Umbilical cord (tissue), 2 donors: ENCODE data around the gene ARL14EPL. TPM values are rescaled to one million over a fixed set of nuclear protein-coding genes. Genes with fewer than 3 reads are reported as not detected.
"Not testable (repeated sequence)": the region's sequence is repeated elsewhere in the genome, so short reads cannot be mapped to it uniquely, and the experiment has no call there.

Experiments used
- DNase-seq: peaks from one replicate; pipeline ENCODE4 v3.0.0-alpha.2; 2015; ENCODE audit warnings: low spot score
- total RNA-seq: library from RNA; depleted of rRNA; stranded (reverse); fragments of >200 nt; gene quantifications from one replicate; pipeline ENCODE4 v1.2.3, GENCODE V29; 2014; ENCODE audit warnings: low replicate concordance; ENCODE audit not compliant: insufficient read depth

ARL14EPL gene
- total RNA-seq, 1 donor from 2014 or later: 1.9 TPM

- no peak for DNase-seq
Measured at GRCh38 chr5:116046261-116046660, 14.0 kb downstream of the ARL14EPL start.

DNA sequence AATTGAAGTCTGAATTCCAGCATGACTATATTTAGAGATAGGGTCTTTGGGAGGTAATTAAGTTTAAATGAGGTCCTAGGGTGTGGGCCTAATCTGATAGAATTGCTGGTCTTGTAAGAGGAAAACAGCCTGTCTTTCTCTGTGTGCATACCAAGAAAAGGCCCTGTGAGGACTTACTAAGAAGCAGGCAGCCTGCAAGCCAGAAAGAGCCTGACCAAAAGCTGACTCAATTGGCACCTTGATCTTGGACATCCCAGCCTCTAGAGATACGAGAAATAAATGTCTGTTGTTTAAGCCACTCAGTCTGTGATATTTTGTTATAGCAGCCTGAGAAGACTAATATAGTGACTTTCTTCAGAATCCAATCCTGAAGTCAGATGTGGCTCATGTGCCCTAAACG, 14.6 kb downstream of the ARL14EPL start:
- DNase-seq: no peak

GRCh38 chr5:116058346-116058936, 26.2 kb downstream of the ARL14EPL start:
- DNase-seq: no peak

DNA sequence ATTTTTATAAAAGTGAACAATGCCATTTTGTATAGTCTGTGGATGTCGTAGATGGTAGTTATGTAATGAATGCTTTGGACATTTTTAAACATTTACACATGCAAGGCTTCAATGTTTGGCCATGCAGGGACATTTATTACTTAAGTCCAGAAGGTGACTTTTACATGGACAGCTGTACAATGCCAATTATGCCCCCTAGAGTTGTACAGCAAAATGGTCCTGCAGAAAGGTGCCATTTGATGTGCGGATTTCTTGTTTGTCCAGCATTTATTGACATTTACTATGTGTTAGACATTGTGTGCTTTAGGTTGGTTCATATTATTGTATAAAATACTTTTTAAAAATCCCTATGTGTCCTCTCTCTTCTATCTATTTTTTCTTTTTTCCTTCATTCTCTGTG, 30.1 kb downstream of the ARL14EPL start:
- DNase-seq: no peak

DNA sequence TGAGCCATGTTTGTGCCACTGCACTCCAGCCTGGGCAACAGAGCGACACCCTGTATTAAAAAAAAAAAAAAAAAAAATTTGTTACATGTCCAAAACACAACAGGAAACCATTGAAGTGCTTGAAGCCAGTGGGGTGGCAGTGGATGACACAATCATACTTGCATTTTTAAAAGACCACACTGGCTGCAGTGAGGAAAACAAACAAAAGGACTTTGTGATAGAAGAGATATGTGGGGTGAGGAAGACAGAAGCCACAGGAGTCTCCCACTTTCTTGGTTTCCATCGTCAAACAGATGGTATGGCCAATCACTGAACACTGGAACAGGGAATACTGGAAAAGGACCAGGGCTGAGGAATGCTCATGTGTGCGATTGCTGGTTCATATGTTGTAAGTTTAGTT, 31.7 kb downstream of the ARL14EPL start:
- no peak for DNase-seq

- DNase-seq: peak; percentile 61
Measured at GRCh38 chr5:116068028-116068632, 35.9 kb downstream of the ARL14EPL start.

GRCh38 chr5:116071211-116071610, 38.9 kb downstream of the ARL14EPL start:
- DNase-seq: no peak

DNA sequence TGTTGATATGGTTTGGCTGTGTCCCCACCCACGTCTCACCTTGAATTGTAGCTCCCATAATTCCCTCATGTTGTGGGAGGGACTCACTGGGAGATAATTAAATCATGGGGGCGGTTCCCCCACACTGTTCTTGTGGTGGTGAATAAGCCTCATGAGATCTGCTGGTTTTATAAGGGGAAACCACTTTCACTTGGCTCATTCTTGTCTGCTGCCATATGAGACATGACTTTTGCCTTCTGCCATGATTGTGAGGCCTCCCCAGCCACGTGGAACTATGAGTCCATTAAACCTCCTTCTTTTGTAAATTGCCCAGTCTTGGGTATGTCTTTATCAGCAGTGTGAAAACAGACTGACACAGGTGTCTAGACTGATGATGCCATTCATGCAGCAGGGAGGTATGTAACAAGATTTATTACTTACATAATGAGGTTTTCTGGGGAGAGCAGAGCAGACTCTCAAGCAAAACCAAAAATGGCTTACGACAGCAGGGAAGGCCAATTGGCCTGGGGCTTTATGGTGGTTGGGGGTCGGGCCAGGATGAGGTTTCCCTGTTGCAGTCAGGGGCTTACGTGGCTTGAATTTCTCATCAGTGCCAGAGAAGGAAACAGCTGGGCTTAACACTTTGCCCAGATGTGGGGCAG, 43.0 kb downstream of the ARL14EPL start:
- DNase-seq: no peak

- DNase-seq: no peak
Measured at GRCh38 chr5:116076496-116076895, 44.2 kb downstream of the ARL14EPL start.

GRCh38 chr5:116078199-116078598, 45.9 kb downstream of the ARL14EPL start:
- no peak for DNase-seq

- DNase-seq: peak; percentile 40
Measured at GRCh38 chr5:116084287-116084691, 52.0 kb downstream of the ARL14EPL start.

- peak; percentile 87 for DNase-seq
Measured at GRCh38 chr5:116084871-116085715, 52.8 kb downstream of the ARL14EPL start, which contains the start of gene COMMD10. Gene COMMD10, plus strand, starts transcription at chr5:116085025.

DNA sequence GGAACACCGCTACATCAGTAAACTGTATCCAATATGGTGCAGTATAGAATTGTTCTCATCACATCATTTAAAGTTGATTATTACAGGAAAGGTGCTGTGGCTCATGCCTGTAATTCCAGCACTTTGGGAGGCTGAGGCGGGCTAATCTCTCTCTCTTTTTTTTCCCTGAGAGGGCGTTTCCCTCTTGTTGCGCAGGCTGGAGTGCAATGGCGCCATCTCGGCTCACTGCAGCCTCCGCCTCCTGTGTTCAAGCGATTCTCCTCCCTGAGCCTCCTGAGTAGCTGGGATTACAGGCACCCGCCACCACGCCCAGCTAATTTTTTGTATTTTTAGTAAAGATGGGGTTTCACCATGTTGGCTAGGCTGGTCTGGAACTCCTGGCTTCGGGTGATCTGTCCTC, 54.0 kb downstream of the ARL14EPL start:
- not testable (repeated sequence) for DNase-seq

DNA sequence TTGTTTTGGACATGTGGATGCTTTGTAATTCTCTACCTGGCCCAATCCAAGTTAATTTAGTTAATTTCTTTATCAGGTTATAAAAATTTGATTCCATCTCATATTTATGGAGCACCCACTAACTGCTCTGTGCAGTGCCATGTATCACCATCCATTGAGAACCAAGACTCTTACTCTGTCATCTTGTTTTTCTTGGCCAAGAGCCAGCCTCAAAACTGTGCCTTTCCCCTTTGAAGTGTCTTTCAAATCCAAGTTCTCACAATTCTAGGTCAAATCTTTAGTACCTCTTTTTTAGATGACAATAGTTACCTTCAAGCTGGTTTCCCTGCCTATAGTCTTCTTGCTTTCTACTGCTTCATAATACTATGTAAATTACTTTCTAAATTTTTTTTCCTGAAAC, 55.8 kb downstream of the ARL14EPL start:
- DNase-seq: no peak

- no peak for DNase-seq
Measured at GRCh38 chr5:116090302-116090701, 58.0 kb downstream of the ARL14EPL start.

GRCh38 chr5:116091416-116091815, 59.1 kb downstream of the ARL14EPL start:
- no peak for DNase-seq

DNA sequence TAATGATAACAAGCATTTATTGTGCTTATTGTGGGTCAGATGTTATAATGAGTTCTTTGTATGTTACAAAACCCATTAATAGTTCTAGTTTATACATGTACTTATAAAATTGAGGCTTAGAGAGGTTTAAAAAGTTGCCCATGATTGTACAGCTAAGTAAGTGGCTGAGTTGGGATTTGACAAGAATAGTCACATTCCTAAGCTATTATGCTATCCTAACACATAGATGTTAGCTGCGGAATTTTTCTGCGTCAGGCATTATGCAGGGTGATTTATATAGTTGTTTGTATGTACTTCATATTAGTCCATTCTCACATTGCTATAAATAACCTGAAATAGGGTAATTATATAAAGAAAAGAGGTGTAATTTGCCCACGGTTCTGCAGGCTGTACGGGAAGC, 65.0 kb downstream of the ARL14EPL start:
- DNase-seq: peak; percentile 43

- no peak for DNase-seq
Measured at GRCh38 chr5:116098998-116099397, 66.7 kb downstream of the ARL14EPL start.

DNA sequence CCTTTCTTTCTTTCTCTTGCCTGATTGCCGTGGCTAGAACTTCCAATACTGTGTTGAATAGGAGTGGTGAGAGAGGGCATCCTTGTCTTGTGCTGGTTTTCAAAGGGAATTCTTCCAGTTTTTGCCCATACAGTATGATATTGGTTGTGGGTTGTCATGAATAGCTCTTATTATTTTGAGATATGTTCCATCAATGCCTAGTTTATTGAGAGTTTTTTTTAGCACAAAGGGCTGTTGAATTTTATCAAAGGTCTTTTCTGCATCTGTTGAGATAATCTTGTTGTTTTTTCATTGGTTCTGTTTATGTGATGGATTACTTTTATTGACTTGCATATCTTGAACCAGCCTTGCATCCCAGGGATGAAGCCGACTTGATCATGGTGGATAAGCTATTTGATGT, 72.7 kb downstream of the ARL14EPL start:
- not testable (repeated sequence) for DNase-seq
